ENCODE data around the gene PLEKHO1.
"Not testable (repeated sequence)": the region's sequence is repeated elsewhere in the genome, so short reads cannot be mapped to it uniquely, and the experiment has no call there.

The PLEKHO1 gene

DNA sequence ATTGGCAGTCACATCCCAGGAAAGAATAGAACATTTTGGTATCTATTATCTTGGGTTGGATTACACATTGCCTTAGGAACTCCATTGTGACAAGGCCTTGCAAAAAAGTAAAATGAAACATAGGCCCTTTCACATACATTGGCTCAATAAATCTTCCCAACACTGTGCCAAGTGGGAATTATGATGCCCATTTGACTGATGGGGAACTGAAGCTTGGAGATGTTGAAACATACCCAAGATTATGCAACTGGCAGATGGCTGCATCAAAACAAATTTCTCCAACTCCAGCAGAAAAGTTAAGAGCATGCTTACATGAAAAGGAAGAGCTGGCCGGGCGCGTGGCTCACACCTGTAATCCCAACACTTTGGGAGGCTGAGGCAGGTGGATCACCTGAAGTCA is 26.9 kb downstream of the PLEKHO1 start:
- no peak for DNase-seq

DNA sequence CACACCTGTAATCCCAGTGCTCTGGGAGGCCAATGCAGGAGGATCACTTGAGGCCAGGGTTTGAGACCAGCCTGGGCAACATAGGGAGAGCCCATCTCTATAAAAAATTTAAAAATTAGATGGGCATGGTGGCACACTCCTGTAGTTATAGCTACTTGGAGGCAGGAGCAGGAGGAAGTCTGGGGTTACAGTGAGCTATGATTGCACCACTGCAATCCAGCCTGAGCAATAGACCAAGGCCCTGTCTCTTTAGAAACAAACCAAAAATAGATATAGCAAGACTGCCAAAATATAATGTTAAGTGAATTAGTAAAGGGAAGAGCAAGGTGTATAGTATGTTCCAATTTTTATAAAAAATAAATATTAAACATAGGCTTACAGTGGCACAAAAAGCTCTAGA is 28.8 kb downstream of the PLEKHO1 start:
- DNase-seq: no peak

- no peak for DNase-seq
Measured at GRCh38 chr1:150179867-150180266, 30.2 kb downstream of the PLEKHO1 start.

DNA sequence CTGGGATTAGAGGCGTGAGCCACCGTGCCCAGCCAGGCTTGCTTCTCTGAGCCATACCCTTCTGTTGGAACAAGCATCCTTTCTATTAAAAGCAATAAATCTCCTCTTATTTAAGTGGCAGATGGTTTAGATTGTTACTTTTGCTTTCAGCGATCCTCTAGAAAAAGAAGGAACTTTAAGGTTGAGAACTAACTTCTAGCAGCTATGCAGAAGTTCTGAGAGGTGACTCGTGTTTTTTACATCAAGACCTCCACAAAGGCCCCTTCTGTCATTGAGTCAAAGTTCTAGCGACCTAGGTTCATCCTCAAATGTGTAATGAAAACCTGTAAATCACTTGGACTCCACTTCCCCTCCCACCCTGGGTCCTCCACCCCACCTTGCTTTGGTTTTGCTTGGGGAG is 30.8 kb downstream of the PLEKHO1 start:
- DNase-seq: no peak

- DNase-seq: no peak
Measured at GRCh38 chr1:150182247-150182646, 32.5 kb downstream of the PLEKHO1 start.

GRCh38 chr1:150183061-150183460 is 33.3 kb downstream of the PLEKHO1 start:
- DNase-seq: no peak

- no peak for DNase-seq
Measured at GRCh38 chr1:150185481-150185880, 35.8 kb downstream of the PLEKHO1 start.

- not testable (repeated sequence) for DNase-seq
Measured at GRCh38 chr1:150186438-150186788, 36.7 kb downstream of the PLEKHO1 start.

GRCh38 chr1:150186789-150187559 is 37.3 kb downstream of the PLEKHO1 start:
- peak; percentile 44 for DNase-seq

DNA sequence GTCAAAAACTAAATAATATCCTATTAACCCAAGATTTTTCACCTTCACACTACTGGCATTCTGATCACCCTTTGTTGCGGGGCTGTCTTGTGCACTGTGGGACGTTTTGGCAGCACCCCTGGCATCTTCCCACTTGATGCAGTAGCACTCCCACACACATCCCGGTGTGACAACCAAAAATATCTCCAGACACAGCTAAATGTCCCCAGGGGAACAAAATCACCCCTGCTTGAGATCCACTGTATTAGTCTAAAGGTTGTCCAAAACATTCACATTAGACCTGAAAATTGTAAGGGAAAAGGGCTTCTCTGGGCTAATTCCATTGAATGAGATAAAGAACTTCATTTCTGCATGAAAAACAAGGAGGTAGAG is 37.8 kb downstream of the PLEKHO1 start:
- no peak for DNase-seq

- no peak for DNase-seq
Measured at GRCh38 chr1:150192012-150192411, 42.3 kb downstream of the PLEKHO1 start.

GRCh38 chr1:150194381-150195031 is 44.8 kb downstream of the PLEKHO1 start:
- DNase-seq: no peak

DNA sequence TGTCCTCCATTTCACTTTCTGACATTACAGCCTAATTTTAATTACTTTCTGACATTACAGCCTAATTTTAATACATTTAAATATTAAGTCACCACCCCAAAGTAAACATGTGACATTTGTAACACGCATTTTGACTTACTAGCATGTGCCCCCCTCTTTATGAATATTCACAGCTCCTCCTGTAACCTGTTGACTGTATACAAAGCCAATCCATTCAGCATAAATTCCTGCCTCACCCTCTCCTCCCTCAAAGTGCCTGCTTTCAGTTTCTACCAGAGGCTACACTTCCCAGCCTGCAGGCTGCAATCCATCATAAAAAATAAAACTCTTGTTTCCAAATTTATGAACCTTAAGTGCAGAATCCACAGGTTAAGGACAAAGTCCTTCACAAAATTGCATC is 46.7 kb downstream of the PLEKHO1 start:
- DNase-seq: no peak

DNA sequence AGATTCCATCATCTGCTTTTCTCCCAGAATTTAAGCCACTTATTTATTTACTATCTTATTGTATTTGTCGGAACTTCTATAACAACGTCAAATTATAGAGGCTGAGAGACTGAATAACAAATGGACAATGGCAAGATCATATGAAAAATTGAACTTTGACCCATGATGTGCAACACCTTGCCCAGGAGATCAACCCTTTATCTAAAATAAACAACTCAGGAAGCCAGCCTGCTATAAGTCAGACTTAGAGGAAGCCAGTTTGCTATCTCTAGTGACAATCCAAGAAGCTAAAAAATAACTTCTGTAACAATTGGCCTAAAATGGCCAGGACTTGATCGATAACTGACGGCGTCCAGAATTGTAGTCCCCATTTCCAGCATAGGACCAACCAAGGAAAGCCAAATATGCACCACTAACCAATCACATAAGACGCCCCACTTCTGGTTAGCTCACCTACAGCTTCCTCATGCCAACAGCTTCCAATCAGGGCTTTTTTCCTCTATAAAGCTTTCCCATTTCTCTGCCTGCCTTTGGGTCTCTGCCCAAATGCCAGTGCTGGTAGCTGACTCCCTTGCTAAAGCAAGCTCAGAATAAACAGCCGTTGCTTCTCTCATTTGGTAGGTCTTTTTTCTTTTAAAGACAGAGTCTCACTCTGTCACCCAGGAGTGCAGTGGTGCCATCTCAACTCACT is 57.7 kb downstream of the PLEKHO1 start:
- no peak for DNase-seq

DNA sequence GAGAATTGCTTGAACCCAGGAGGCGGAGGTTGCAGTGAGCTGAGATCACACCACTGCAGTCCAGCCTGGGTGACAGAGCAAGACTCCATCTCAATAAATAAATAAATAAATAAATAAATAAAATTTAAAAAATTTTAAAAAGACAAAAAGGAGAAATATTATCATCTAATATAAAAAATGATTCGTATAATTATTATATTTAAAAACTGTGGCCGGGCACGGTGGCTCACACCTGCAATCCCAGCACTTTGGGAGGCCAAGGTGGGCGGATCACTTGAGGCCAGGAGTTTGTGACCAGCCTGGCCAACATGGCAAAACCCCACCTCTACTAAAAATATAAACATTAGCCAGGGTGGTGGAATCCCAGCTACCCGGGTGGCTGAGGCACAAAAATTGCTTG is 58.7 kb downstream of the PLEKHO1 start:
- not testable (repeated sequence) for DNase-seq
